Hepatocyte (in vitro differentiated cells): ENCODE results near the gene CDH4. TPM values are rescaled to one million over a fixed set of nuclear protein-coding genes. Genes with fewer than 3 reads are reported as not detected.

ENCODE experiments used
- DNase-seq: peaks from one replicate; pipeline ENCODE4 v3.0.0-alpha.2; 2016; ENCODE audit warnings: low spot score
- H2AFZ ChIP-seq: fragments of 200-600 bp; sonication (generic); 2 replicates; pipeline ENCODE4 v1.6.0; 2016; ENCODE audit warnings: antibody characterized with exemption, mild to moderate bottlenecking
- H3K27ac ChIP-seq: fragments of 200-600 bp; sonication (generic); 2 replicates; pipeline ENCODE4 v1.5.1; 2016; ENCODE audit warnings: mild to moderate bottlenecking
- H3K27me3 ChIP-seq: fragments of 200-600 bp; sonication (generic); 2 replicates; pipeline ENCODE4 v1.6.1; 2016
- H3K36me3 ChIP-seq: fragments of 200-600 bp; sonication (generic); replicated peaks from 2 replicates; pipeline ENCODE4 v1.5.1; 2016; ENCODE audit warnings: low read depth; ENCODE audit not compliant: insufficient read depth
- H3K4me1 ChIP-seq: fragments of 200-600 bp; sonication (generic); 2 replicates; pipeline ENCODE4 v1.5.1; 2016; ENCODE audit warnings: mild to moderate bottlenecking, moderate library complexity; ENCODE audit not compliant: insufficient read depth
- H3K4me2 ChIP-seq: fragments of 200-600 bp; sonication (generic); 2 replicates; pipeline ENCODE4 v1.6.0; 2016
- H3K4me3 ChIP-seq: fragments of 200-600 bp; sonication (generic); 2 replicates; pipeline ENCODE4 v1.5.1; 2016; ENCODE audit warnings: mild to moderate bottlenecking
- H3K79me2 ChIP-seq: fragments of 200-600 bp; sonication (generic); 2 replicates; pipeline ENCODE4 v1.6.0; 2017; ENCODE audit warnings: mild to moderate bottlenecking
- H3K9me2 ChIP-seq: fragments of 200-600 bp; sonication (generic); replicated peaks from 2 replicates; pipeline ENCODE4 v1.6.0; 2017; ENCODE audit warnings: mild to moderate bottlenecking; ENCODE audit not compliant: insufficient read depth
- H3K9me3 ChIP-seq: fragments of 200-600 bp; sonication (generic); 2 replicates; pipeline ENCODE4 v1.5.1; 2016; ENCODE audit warnings: low read depth, mild to moderate bottlenecking
- H4K20me1 ChIP-seq: fragments of 200-600 bp; sonication (generic); 2 replicates; pipeline ENCODE4 v1.6.0; 2016; ENCODE audit warnings: mild to moderate bottlenecking; ENCODE audit not compliant: insufficient read depth, poor library complexity, severe bottlenecking
- CTCF ChIP-seq: fragments of 200-600 bp; sonication (generic); IDR thresholded peaks from 2 replicates; pipeline ENCODE4 v1.5.1; 2016; ENCODE audit warnings: antibody characterized with exemption, mild to moderate bottlenecking; ENCODE audit not compliant: poor library complexity
- EZH2 ChIP-seq: fragments of 200-600 bp; sonication (generic); IDR thresholded peaks from 2 replicates; pipeline ENCODE4 v1.6.1; 2016; ENCODE audit warnings: antibody characterized with exemption, mild to moderate bottlenecking, borderline replicate concordance
- EZH2phosphoT487 ChIP-seq: fragments of 200-600 bp; sonication (generic); IDR thresholded peaks from one replicate; pipeline ENCODE4 v1.6.1; 2018; ENCODE audit warnings: antibody characterized with exemption, mild to moderate bottlenecking, low read depth, moderate library complexity; ENCODE audit not compliant: unreplicated experiment, severe bottlenecking
- WGBS: methylation state at CpG from one replicate; pipeline ENCODE4 v1.1.6; 2016; ENCODE audit warnings: low lambda C conversion rate; ENCODE audit errors: missing lambda C conversion rate; 5-methylcytosine and 5-hydroxymethylcytosine counted together
- polyA plus RNA-seq: library from polyadenylated mRNA; unstranded; fragments of >200 nt; fragmentation: Nextera tagmentation; extraction: Ambion mirVana; gene quantifications from 2 replicates; pipeline ENCODE4 v1.2.1, GENCODE V29; 2016
- total RNA-seq: library from RNA; depleted of rRNA; stranded (reverse); fragments of >200 nt; gene quantifications from 2 replicates; pipeline ENCODE4 v1.2.3, GENCODE V29; 2014

The CDH4 gene
- total and polyA plus RNA-seq, 2 experiments from 2014 or later: 0.53 to 0.73 TPM

DNA sequence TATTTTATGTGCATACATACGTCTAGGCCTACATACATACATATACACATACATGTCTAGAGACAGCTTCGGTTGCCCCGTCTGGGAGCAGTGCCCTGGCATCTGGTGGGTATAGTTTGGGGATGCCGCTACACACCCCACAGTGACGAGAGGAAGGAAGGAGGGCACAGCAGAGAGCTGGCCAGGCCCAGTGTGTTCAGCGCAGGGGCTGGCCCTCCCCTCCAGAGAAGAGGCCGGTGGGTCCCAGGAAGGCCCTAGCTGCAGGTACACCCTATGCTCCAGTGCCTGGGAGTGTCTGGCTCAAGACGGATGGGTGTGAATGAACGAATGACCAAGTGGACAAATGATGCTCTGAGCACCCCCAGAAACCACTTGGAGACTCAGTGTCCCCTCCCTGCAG lies 284.6 kb downstream of the CDH4 start:
- WGBS: 86% methylated on average over 9 of the region's 9 CpGs
- no peak for TF ChIP-seq CTCF
- TF ChIP-seq EZH2phosphoT487: no peak
- H4K20me1 ChIP-seq: no peaks in the 10 kb centered on the region

GRCh38 chr20:61537239-61538182 lies 285.4 kb downstream of the CDH4 start:
- Histone ChIP-seq H4K20me1 (no peaks in the 10 kb centered on the region), H3K9me3 (no peaks in the 10 kb centered on the region), H3K9me2 (no peaks in the 10 kb centered on the region), H3K4me1 (no peaks in the 10 kb centered on the region), H3K79me2 (no peaks in the 10 kb centered on the region), H3K27me3 (no peaks in the 10 kb centered on the region), H3K4me2 (no peak overlapping the region), H3K27ac (no peak overlapping the region), H3K4me3 (no peak overlapping the region), H2AFZ (no peak overlapping the region), H3K36me3 (no peaks in the 10 kb centered on the region)
- no peak for DNase-seq
- 89% methylated on average over 24 of the region's 25 CpGs for WGBS
- no peak for TF ChIP-seq CTCF
- no peak for TF ChIP-seq EZH2phosphoT487
- no peak for TF ChIP-seq EZH2

More for the DNA sequence above, 284.6 kb downstream of the CDH4 start:
- Histone ChIP-seq H3K9me2 (no peaks in the 10 kb centered on the region), H2AFZ (no peak overlapping the region), H3K9me3 (no peaks in the 10 kb centered on the region), H3K36me3 (no peaks in the 10 kb centered on the region), H3K4me3 (no peak overlapping the region), H3K79me2 (no peaks in the 10 kb centered on the region), H3K27ac (no peak overlapping the region), H3K27me3 (no peaks in the 10 kb centered on the region), H3K4me2 (no peak overlapping the region), H3K4me1 (no peaks in the 10 kb centered on the region)
- DNase-seq: no peak

- no peaks in the 10 kb centered on the region for H3K9me2 ChIP-seq
- no peaks in the 10 kb centered on the region for H3K79me2 ChIP-seq
- no peaks in the 10 kb centered on the region for H3K27me3 ChIP-seq
- H3K27ac ChIP-seq: no peak overlapping the region
- no peaks in the 10 kb centered on the region for H3K9me3 ChIP-seq
- H4K20me1 ChIP-seq: no peaks in the 10 kb centered on the region
- TF ChIP-seq EZH2 (no peak), CTCF (no peak), EZH2phosphoT487 (no peak)
- H3K4me1 ChIP-seq: no peaks in the 10 kb centered on the region
- DNase-seq: no peak
- H3K4me3 ChIP-seq: no peak overlapping the region
- H3K36me3 ChIP-seq: no peaks in the 10 kb centered on the region
- H2AFZ ChIP-seq: no peak overlapping the region
- WGBS: 83% methylated on average over 14 of the region's 14 CpGs
- H3K4me2 ChIP-seq: no peak overlapping the region
These were observed 286.3 kb downstream of the CDH4 start for GRCh38 chr20:61538183-61538942.
